Bronchial epithelial cell (primary cell): Measurements from ENCODE around the gene ATG2A. TPM values are rescaled to one million over a fixed set of nuclear protein-coding genes. Genes with fewer than 3 reads are reported as not detected.

Experiments used
- DNase-seq: peaks from one replicate; pipeline ENCODE4 v3.0.0-alpha.2; 2010; ENCODE audit warnings: low read depth
- FAIRE-seq: peaks from 2 replicates; lab custom pipeline; 2011; peaks lifted over from hg19 to GRCh38; lab: Jason Lieb, UNC
- H3K27me3 ChIP-seq: 2 replicates; pipeline ENCODE4 v1.5.1; 2011; ENCODE audit warnings: low read length; ENCODE audit not compliant: control insufficient read depth, insufficient read depth
- H3K36me3 ChIP-seq: 2 replicates; pipeline ENCODE4 v1.5.1; 2011; ENCODE audit warnings: low read length; ENCODE audit not compliant: control insufficient read depth, insufficient read depth
- H3K4me3 ChIP-seq: 2 replicates; pipeline ENCODE4 v1.5.1; 2011; ENCODE audit warnings: mild to moderate bottlenecking, low read depth, low read length, control low read depth
- total RNA-seq: library from RNA; depleted of rRNA; stranded (reverse); fragments of >200 nt; gene quantifications from 2 replicates; pipeline ENCODE4 v1.2.1, GENCODE V29; 2014
- TF ChIP-seq, protein P1 (sequence below): IDR thresholded peaks from 2 replicates; pipeline ENCODE4 v1.5.1; 2011; ENCODE audit warnings: mild to moderate bottlenecking, moderate library complexity, low read length, control low read depth, inconsistent platforms; ENCODE audit not compliant: insufficient read depth, severe bottlenecking

ATG2A gene
- total RNA-seq, 1 donor from 2014 or later: 6.1 TPM

DNA sequence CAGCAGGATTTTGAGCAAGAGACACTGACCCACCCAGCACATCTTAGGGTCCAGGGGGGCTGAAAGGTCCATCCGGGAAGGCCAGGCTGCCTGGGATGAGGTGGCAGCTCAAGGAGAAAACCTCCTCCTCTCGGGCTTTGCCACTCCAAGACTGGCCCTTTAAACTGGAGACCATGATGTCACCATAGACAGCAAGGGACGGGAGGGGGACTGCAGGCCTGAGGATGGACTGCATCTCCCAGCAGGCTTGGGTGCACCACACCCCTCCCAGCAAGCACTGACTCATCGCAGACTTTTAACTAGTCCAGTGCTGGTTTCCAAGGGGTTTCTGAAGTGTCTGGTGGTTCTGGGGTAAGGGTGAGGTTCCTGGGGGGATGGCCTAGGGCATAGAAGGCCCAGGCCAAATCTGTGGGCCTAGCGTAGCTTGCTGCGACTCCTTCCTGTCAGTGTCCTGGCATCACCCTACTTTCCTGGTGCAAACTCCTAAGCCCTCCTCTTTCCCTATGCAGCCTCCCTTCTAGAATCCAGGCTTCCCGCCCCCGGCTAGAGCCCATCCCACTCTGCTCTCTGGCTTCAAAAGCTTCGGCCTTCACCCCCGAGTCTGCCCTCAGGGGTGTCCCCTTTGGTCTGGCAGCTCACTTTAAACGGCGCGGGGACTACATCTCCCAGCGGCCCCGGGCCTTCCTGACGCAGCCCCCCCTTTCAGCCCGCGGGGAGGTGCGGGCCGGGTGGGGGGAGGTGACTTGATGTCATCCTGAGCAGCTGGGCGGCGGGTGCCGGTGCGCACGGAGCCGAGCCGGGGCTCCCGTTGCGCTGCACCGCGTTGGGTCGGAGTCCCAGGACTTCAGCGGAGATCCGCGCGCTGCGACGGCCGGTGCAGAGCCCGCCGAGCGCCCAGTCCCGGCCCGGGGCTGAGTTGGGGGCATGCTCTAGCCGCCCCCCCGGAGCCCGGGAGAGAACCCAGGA, 7.2 kb upstream of the ATG2A start, which contains the start of gene PPP2R5B:
TSS of gene PPP2R5B (plus strand) at position 746 of the 966 bp plus-strand sequence. CDS start 1,046 bp downstream, outside the sequence.
- TF ChIP-seq, protein P1, sequence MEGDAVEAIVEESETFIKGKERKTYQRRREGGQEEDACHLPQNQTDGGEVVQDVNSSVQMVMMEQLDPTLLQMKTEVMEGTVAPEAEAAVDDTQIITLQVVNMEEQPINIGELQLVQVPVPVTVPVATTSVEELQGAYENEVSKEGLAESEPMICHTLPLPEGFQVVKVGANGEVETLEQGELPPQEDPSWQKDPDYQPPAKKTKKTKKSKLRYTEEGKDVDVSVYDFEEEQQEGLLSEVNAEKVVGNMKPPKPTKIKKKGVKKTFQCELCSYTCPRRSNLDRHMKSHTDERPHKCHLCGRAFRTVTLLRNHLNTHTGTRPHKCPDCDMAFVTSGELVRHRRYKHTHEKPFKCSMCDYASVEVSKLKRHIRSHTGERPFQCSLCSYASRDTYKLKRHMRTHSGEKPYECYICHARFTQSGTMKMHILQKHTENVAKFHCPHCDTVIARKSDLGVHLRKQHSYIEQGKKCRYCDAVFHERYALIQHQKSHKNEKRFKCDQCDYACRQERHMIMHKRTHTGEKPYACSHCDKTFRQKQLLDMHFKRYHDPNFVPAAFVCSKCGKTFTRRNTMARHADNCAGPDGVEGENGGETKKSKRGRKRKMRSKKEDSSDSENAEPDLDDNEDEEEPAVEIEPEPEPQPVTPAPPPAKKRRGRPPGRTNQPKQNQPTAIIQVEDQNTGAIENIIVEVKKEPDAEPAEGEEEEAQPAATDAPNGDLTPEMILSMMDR: no peak
- DNase-seq (peak; percentile 91), FAIRE-seq (peak; percentile 95)
- Histone ChIP-seq H3K27me3 (no peaks in the 10 kb centered on the region), H3K4me3 (peak within 1 kb of the TSS; percentile 83), H3K36me3 (peaks cover 9% of the 10 kb centered on the region)

DNA sequence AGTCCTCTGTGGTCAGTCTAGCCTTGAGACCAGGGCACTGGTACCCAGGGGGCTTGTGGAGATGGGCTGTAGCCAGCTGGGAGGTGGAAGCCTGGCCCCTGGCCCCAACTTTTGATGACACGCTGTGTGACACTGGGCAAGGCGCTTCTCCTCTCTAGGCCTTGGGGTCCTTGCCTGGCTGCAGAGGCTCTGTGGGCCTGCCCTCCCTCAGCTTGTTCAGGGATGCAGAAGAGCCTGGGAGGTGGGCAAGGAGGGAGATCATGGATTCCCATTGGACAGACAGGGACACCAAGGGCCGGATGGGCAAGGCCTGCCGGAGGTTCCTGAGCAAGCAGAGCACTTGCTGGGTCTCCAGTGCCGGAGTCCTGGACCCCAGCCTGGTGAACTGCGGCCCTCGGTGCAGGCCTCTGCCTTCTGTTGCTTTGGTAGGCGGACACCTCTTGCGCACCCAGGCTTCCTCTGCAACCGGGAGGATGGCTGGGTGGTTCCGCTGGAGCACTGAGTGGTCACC, 6.2 kb upstream of the ATG2A start:
- FAIRE-seq (no peak), DNase-seq (no peak)
- no peaks in the 10 kb centered on the region for H3K27me3 ChIP-seq
- peaks cover 8% of the 10 kb centered on the region for H3K36me3 ChIP-seq
- no peak overlapping the region for H3K4me3 ChIP-seq
- TF ChIP-seq, protein P1: no peak

GRCh38 chr11:64921384-64921783, 4.4 kb upstream of the ATG2A start:
- DNase-seq: no peak
- Histone ChIP-seq H3K27me3 (no peaks in the 10 kb centered on the region), H3K36me3 (no peaks in the 10 kb centered on the region), H3K4me3 (no peak overlapping the region)
- TF ChIP-seq, protein P1: no peak
- no peak for FAIRE-seq

- FAIRE-seq: no peak
These were observed 3.1 kb upstream of the ATG2A start for GRCh38 chr11:64920124-64920523.

GRCh38 chr11:64919627-64920026, 2.6 kb upstream of the ATG2A start:
- no peak for DNase-seq
- TF ChIP-seq, protein P1: no peak
- FAIRE-seq: no peak
- Histone ChIP-seq H3K27me3 (no peaks in the 10 kb centered on the region), H3K4me3 (no peak overlapping the region), H3K36me3 (no peaks in the 10 kb centered on the region)

More at GRCh38 chr11:64920124-64920523, 3.1 kb upstream of the ATG2A start:
- no peaks in the 10 kb centered on the region for H3K27me3 ChIP-seq
- TF ChIP-seq, protein P1: no peak
- no peak overlapping the region for H3K4me3 ChIP-seq
- DNase-seq: no peak
- no peaks in the 10 kb centered on the region for H3K36me3 ChIP-seq
